HG02610 (cell line): Measurements from ENCODE around the gene SDK1.
A peak's percentile ranks its signal among the peaks of the same experiment; 100 is the strongest.

Experiments
- ATAC-seq: cut with Tn5 transposase; IDR thresholded peaks from one replicate; pipeline ENCODE4 v1.9.1; 2021; ENCODE audit warnings: mild to moderate bottlenecking, moderate library complexity; ENCODE audit not compliant: unreplicated experiment

SDK1 gene, protein sequence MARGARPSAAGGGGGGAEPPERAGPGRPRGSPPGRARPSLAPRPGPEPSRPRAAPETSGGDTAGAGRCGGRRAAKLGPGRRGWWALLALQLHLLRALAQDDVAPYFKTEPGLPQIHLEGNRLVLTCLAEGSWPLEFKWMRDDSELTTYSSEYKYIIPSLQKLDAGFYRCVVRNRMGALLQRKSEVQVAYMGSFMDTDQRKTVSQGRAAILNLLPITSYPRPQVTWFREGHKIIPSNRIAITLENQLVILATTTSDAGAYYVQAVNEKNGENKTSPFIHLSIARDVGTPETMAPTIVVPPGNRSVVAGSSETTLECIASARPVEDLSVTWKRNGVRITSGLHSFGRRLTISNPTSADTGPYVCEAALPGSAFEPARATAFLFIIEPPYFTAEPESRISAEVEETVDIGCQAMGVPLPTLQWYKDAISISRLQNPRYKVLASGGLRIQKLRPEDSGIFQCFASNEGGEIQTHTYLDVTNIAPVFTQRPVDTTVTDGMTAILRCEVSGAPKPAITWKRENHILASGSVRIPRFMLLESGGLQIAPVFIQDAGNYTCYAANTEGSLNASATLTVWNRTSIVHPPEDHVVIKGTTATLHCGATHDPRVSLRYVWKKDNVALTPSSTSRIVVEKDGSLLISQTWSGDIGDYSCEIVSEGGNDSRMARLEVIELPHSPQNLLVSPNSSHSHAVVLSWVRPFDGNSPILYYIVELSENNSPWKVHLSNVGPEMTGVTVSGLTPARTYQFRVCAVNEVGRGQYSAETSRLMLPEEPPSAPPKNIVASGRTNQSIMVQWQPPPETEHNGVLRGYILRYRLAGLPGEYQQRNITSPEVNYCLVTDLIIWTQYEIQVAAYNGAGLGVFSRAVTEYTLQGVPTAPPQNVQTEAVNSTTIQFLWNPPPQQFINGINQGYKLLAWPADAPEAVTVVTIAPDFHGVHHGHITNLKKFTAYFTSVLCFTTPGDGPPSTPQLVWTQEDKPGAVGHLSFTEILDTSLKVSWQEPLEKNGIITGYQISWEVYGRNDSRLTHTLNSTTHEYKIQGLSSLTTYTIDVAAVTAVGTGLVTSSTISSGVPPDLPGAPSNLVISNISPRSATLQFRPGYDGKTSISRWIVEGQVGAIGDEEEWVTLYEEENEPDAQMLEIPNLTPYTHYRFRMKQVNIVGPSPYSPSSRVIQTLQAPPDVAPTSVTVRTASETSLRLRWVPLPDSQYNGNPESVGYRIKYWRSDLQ (N-terminal part only)

DNA sequence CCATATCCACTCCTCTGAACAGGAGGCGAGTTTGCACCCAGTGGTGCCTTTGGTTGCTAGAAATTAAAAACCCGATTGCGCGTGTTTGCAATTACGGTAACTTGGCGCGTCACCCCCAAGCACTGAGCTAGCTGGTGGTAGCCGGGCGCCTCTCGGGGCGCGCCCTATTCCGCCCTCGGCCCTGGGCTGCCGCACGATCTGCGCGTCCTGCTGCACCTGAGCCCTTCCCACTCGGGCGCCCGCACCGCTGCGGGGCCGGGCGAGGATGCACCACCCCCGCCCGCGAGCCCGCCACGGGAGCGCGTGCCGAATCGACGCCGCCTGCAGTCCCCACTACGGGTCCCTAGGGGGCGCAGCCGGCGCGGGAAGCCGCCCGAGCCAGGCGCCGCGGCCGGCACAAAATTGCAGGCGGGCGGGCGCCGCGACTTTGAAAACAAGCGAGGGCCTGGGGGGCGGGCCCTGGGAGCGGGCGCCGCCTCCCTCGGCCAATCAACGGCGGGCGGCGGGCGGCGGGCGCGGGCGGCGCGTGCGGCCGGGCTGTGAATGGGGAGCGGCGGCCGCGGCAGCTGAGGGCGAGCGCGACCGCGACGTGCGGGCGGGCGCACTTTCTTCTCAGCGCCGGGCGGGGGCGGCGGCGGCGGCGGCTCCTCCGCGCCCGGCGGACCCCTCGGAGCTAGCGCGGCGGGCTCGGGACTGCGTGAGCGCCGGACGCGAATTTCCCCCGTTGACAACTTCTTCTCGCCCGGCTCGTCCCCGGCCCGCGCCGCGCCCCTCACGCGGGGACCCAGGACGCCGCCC lies at the start of gene SDK1:
Gene SDK1, plus strand, starts transcription at position 602 of the 798 bp plus-strand sequence. CDS start 335 bp downstream, outside the sequence.
- ATAC-seq, result peak; percentile 85

DNA sequence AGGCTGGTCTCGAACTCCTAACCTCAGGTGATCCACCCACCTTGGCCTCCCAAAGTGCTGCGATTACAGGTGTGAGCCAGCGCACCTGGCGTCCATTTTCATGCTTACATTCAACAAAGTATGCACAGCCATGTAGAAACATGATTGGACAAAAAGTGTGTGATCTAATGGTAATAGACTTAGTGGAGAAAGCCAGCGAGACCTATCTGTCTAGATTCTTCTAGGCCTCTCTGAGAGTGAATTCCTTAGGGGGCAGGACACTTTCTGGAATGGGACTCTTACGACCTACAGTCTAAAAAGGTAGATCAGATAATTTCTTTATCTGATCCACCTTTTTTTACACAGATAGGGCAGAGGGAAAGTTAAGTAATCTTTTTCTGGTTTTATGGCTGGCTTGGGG lies 46.3 kb upstream of the SDK1 start:
- no peak for ATAC-seq

DNA sequence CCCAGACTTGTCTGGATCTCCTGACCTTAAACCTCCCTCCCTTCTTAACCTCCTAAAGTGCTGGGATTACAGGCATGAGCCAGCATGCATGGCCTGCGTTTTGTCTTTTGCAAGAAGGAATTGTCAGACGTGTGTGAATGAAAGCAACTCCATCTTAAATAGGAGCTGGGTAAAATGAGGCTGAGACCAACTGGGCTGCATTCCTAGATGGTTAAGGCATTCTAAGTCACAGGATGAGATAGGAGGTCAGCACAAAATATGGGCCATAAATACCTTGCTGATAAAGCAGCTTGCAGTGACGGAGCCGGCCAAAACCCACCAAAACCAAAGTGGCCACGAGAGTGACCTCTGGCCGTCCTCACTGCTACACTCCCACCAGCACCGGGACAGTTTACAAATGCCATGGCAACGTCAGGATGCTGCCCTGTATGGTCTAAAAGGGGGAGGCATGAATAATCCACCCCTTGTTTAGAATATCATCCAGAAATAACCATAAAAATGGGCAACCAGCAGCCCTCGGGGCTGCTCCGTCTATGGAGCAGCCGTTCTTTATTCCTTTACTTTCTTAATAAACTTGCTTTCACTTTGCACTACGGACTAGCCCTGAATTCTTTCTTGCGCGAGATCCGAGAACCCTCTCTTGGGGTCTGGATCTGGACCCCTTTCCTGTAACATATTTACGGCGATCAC lies 41.2 kb upstream of the SDK1 start:
- ATAC-seq, result no peak

DNA sequence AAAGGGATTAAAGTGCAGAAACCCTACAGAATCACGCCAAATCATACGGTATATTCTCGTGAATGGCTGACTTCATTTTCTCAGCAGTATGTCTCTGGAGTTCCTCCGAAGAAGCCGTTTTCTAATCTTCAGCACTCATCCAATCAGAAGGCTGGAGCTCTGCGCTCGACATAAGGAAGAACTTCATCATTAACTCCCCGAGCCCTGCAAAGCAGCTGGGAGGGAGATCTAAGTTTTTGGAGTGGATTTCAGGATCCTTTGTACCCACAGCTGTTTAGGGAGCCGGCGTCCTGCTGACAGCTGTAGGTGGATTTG lies 40.7 kb upstream of the SDK1 start:
- ATAC-seq, result no peak

DNA sequence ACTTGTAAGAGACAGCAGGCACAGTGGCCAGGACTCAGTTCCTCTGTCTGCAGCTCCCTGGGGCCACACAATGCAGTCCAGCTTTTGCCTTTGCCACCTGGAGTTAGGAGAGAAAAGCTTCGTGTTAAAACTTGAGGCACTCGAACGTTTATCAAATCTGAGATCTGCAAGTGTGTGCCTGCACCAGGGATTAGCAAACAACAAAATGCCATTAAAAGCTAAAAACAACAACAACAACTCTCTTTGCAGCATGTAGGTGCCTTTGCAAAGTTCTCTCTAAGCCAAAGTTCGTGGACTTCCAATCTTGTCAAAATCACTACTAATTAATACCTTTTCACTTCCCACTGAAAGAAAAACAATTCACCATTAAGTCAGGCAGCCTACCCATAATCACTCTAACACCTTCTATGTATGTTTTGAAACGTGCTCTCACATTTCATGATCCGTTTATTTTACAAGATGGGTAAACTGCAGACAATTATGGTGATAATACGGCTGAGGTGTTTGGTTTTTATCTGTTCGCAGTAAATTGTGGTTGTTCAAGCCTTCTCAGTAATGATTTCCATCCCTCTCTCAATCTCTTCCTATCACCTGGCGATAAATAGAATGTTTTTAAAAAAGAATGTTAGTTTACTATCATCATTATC lies 36.2 kb upstream of the SDK1 start:
- ATAC-seq, result no peak

DNA sequence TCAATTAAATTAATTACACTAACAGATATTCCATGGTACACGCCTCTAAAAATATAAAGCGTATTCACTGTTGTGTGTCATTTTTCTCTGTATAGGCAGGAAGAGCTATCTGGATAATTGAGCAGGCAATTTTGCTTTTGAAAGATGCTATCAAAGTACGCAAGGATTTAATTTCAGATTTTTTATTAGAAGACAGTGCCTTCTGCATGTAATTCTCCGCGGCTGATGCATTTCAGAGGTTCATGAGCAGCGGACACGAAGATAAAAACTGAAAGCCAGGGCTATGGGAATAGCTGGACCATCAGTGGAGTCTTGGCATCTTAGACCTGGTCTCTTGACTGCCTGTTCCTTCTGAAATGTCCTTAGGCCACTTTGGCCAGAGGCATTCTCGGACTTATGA lies 35.7 kb upstream of the SDK1 start:
- no peak for ATAC-seq

DNA sequence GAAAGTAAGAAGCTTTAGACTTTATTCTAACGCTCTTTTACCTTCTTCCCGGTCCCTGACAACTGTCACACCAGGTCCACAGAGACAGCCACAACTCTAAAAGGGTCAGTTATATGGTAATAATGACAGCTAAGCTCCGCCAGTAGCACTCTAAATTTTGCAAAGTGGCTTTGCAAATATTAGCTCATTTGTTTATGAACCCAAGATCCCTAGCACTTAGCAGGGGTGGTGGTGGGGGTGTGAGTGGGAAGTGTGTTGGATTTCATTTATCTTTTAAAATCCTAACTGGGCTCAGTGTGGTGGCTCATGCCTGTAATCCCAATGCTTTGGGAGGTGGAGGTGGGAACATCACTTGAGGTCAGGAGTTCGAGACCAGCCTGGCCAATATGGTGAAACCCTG lies 34.8 kb upstream of the SDK1 start:
- ATAC-seq, result no peak

DNA sequence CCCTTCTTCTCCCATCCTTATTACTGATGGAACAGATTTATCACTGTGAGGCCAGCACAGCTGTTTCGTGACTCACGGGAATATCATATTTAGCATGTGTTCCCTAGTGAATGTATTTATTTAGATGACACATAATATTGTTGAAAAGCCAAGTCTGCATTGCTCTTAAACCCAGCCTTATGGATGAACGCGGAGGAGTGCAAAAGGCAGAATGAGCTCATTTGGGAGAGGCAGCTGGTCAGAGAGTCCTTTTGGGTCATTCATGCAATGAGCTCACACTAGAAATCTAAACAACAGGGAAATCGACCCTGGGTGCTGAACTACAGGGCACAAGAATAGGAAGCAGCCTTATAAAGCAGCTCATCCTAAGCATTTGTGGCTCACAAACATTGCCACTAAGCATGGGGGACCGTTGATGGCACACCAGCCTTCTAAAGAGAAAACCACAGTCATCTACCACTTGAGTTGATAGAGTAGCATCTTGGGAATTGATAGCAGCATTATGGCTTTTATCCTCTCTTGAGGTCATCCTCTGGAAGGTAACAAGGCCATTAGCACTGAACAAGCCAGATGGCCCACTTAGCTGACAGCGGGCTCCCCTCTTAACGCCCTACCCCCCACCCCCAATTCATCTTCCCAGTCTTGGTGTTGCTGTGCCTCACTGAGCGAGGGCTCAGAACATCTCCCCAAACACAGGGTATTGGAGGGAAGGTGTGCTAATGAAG lies 32.9 kb upstream of the SDK1 start:
- no peak for ATAC-seq

DNA sequence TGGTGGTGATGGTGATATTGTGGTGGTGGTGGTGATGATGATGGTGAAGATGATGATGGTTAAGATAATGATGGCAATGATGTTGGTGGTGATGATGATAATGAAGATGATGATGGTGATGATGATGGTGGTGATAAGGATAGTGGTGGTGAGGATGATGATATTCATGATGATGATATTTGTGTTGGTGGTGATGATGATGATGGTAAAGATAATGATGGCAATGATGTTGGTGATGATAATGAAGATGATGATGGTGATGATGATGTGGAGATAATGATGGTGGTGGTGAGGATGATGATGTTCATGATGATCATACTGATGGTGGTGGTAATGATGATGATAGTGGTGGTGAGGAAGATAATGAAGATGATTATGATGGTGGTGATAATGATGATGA lies 30.7 kb upstream of the SDK1 start:
- no peak for ATAC-seq

DNA sequence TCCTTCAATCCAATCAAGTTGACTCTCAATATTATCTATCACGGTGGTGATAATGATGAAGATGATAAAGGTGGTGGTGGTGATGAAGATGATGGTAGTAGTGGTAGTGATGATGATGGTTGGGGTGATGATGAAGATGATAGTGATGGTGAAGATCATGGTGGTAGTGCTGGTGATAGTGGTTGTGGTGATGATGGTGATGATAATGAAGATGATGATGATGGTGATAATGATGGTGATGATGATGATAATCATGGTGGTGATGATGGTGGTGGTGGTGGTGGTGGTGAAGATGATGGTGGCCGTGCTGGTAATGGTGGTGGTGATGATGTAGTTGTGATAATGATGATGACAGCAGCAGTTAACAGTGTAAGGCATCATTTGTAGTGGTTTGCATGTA lies 29.8 kb upstream of the SDK1 start:
- no peak for ATAC-seq

DNA sequence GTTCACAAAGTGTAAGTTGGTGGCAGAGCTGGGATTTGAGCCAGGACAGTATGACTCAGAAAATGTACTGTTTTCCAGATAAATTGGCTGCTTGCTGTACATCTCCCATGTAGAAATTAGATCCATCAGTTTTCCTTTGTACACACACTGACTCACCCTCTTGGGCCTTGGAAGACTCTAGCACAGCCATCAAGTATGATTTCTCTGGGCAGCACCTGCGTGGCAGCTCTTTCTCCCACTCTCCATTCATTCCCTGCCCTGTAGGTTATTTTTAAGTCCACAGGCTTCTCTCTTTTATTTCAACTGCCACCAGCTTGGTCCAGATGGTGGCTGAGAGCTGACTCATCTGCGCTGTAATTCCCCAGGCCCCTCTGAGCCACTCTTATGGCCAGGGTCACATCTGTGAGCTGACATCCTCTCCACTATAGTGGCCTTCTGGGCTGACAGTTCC lies 28.3 kb upstream of the SDK1 start:
- no peak for ATAC-seq

DNA sequence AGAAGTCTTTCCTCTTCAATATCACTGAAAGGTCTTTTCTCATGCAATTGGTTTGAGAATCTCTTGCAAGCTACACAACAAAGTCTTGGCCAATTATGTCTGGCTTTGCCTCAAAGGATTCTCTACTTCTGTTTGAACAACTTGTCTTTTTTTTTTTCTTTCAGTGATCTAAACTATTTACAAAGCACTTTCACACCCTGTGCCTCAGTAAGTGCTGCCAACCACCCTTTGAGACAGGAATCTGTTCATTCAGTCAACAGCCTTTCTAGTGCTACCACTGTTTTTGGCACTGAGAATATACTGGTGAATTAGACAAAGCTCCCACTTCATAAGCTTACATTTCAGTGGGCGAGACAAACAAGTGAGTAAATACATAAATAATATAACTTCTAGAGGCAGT lies 26.9 kb upstream of the SDK1 start:
- no peak for ATAC-seq

DNA sequence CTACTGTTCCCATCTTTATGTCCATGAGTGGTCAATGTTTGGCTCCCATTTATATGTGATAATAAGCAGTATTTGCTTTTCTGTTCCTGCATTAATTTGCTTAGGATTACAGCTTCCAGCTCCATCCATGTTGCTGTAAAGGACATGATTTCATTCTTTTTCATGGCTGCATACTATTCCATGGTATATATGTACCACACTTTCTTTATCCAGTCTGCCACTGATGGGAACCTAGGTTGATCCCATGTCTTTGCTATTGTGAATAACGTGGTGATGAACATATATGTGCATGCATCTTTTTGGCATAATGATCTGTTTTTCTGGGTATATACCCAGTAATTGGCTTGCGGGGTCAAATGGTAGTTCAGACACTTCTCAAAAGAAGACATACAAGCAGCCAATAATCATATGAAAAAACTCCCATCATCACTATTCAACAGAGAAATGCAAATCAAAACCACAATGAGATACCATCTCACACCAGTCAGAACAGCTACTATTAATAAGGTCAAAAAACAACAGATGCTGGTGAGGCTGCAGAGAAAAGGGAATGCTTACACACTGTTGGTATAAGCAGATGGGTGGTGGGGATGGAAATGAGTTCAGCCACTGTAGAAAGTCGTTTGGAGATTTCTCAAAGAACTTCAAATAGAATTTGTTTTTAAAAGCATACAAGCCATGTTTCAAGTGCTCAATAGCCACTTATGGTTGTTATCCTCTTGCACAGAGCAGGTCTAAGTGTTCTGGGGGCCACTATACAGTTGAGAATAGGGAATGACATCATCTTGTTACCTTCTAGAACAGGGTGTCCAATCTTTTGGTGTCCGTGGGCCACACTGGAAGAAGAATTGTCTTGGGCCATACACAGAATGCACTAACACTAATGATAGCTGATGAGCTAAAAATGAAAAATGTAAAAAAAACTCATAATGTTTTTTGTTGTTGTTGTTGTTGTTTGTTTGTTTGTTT lies 23.2 kb upstream of the SDK1 start:
- no peak for ATAC-seq

DNA sequence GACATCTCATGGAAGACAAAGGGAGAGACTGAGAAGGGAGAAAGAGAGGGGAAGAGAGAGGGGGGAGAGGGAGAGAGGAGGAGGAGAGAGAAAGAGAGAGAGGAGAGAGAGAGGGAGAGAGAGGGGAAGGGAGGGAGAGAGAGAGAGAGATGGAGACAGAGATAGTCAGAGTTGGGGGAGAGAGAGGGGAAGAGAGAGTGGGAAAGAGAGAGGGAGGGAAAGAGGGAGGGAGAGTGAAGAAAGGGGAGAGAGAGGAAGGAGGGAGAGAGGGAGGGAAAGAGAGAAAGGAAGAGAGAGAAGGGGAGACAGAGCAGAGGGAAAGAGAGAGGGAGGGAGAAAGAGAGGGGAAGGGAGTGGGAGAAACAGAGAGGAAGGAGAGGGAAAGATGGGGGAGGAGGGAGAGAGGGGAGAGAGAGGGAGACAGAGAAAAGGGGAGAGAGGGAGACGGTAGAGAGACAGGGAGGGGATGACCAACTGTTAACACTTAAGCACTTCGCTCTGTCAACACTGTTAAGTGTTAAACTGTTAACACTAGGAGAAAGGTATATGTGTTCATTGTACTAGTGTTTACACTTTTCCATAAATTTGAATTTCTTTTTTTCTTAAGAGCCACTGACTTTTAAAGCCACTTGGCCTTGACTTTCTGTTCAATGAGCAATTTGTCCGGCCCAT lies 21.8 kb upstream of the SDK1 start:
- ATAC-seq, result no peak

DNA sequence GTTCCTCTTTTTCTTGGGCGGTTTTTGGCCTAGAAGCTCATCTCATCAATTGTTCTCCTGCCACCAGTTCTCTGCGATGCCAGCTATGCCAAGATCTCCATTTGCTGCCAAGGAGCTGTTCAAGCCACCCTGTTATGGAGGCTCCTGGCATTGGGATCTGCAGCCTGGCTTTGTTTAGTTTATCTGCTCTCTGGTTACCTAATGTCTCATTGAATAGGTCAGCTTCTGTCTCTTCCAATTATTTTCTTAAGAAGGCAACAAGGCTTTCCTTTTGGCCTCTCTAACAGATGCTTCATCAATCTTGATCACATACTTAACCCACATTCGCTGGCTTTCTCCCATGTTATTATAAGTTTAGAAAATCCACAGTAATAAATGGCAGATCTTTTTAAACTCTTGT lies 20.6 kb upstream of the SDK1 start:
- ATAC-seq, result no peak

DNA sequence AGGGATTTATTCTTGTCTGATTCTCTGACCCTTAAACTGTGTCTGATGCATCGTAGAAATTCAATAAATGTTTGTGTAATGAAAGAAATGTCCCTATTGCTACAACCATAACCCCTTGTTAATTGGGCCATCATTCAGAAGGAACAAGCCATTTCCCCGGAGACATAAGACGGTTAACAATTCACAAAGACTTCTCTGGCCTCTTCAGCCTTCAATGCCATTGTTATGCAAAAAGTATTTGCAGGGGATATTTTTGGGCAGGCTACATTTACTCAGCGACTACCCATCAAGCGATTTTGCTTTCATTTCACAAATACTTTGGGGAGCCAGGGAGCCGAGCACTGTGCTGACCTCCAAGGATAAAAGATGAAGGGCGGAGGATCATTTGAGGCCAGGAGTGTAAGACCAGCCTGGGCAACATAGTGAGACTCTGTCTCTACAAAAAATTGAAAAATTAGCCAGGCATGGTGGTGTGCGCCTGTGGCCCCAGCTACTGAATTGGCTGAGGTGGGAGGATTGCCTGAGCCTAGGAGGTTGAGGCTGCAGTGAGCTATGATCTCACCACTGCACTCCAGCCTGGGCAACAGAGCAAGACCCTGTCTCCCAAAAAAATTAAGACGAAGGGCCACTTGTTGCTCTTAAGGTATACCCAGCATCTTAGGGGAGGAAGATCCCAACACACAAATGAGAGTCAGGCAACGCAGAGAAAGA lies 20.0 kb upstream of the SDK1 start:
- no peak for ATAC-seq

DNA sequence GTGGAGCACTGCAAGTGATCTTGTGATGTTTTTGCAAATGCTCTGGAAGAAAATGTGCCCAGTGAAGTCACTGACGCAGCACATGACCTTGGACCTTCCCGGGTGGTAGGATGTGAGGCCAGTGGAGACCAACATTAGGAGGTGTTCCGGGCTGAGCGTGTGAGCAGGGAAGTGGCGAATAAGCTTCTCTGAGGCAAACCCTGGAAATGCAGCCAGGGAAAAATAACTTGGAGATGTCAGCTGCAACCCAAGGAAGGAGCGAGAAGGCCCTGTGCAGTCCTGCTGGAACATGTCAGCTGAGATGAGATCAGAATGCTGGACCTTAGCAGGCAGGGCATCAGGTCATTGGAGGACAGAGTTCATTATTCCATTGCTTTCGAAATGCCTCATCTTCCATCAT lies 18.6 kb upstream of the SDK1 start:
- ATAC-seq, result no peak
